ENCODE measurements around the gene ATXN1. TPM values are rescaled to one million over a fixed set of nuclear protein-coding genes. Genes with fewer than 3 reads are reported as not detected.

ATXN1 gene
- total RNA-seq, 4 donors from 2014 or later: 38.7 to 78.3 (median 62.6) TPM

- ATAC-seq: no peak
- no peak for TF ChIP-seq POLR2AphosphoS5 (IDR thresholded peaks at IDR 0.05)
- Histone ChIP-seq H3K27me3 (no peaks in the 10 kb centered on the region), H3K4me1 (peaks cover 15 to 33% (median 17%) of the 10 kb centered on the region in 3 donors), H3K27ac (no peak overlapping the region), H3K36me3 (no peaks in the 10 kb centered on the region), H3K4me3 (no peak overlapping the region), H3K9me3 (no peaks in the 10 kb centered on the region)
- WGBS, 2 donors (ENCODE audit: low coverage in 1 of 2): 63 to 100% methylated on average over 2 to 4 of the region's 4 CpGs
Measured at GRCh38 chr6:16694781-16695578, 66.3 kb downstream of the ATXN1 start.

GRCh38 chr6:16691324-16691723 is 69.9 kb downstream of the ATXN1 start:
- TF ChIP-seq POLR2A (IDR thresholded peaks at IDR 0.05): no peak
- TF ChIP-seq CTCF (IDR thresholded peaks at IDR 0.05): no peak
- Histone ChIP-seq H3K36me3 (no peaks in the 10 kb centered on the region), H3K4me3 (no peak overlapping the region), H3K27ac (no peak overlapping the region), H3K4me1 (peaks cover 0 to 24% (median 0%) of the 10 kb centered on the region in 3 donors), H3K27me3 (no peaks in the 10 kb centered on the region), H3K9me3 (no peaks in the 10 kb centered on the region)
- ATAC-seq: no peak

- H3K4me1 ChIP-seq: peaks cover 0 to 24% (median 0%) of the 10 kb centered on the region in 3 donors
- no peaks in the 10 kb centered on the region for H3K36me3 ChIP-seq
- no peak for TF ChIP-seq POLR2AphosphoS5 (IDR thresholded peaks at IDR 0.05)
- TF ChIP-seq CTCF (IDR thresholded peaks at IDR 0.05): no peak
- no peak for TF ChIP-seq POLR2A (IDR thresholded peaks at IDR 0.05)
- TF ChIP-seq EP300 (IDR thresholded peaks at IDR 0.05): no peak
- WGBS, 2 donors (ENCODE audit: low coverage in 1 of 2): 88 to 89% methylated on average over 7 of the region's 7 CpGs
- no peak overlapping the region for H3K4me3 ChIP-seq
- H3K9me3 ChIP-seq: no peaks in the 10 kb centered on the region
- no peaks in the 10 kb centered on the region for H3K27me3 ChIP-seq
- H3K27ac ChIP-seq: no peak overlapping the region
- no peak for ATAC-seq
Measured at GRCh38 chr6:16690608-16691142, 70.6 kb downstream of the ATXN1 start.

GRCh38 chr6:16689788-16690607 is 71.3 kb downstream of the ATXN1 start:
- TF ChIP-seq POLR2AphosphoS5 (IDR thresholded peaks at IDR 0.05) (no peak), CTCF (IDR thresholded peaks at IDR 0.05) (no peak), EP300 (IDR thresholded peaks at IDR 0.05) (no peak), POLR2A (IDR thresholded peaks at IDR 0.05) (no peak)
- no peak overlapping the region for H3K4me3 ChIP-seq
- H3K4me1 ChIP-seq: peaks cover 0 to 24% (median 0%) of the 10 kb centered on the region in 3 donors
- ATAC-seq: no peak
- H3K27ac ChIP-seq: no peak overlapping the region
- no peaks in the 10 kb centered on the region for H3K36me3 ChIP-seq
- H3K9me3 ChIP-seq: no peaks in the 10 kb centered on the region
- H3K27me3 ChIP-seq: no peaks in the 10 kb centered on the region
- 88 to 100% methylated on average over 3 of the region's 3 CpGs for WGBS, 2 donors (ENCODE audit: low coverage in 1 of 2)

- Histone ChIP-seq H3K9me3 (no peaks in the 10 kb centered on the region), H3K4me1 (peaks cover 0 to 27% (median 0%) of the 10 kb centered on the region in 3 donors), H3K36me3 (no peaks in the 10 kb centered on the region), H3K27me3 (no peaks in the 10 kb centered on the region), H3K27ac (no peak overlapping the region), H3K4me3 (no peak overlapping the region)
- WGBS, 2 donors (ENCODE audit: low coverage in 1 of 2): 78 to 84% methylated on average over 4 of the region's 4 CpGs
- TF ChIP-seq POLR2A (IDR thresholded peaks at IDR 0.05) (no peak), CTCF (IDR thresholded peaks at IDR 0.05) (no peak), EP300 (IDR thresholded peaks at IDR 0.05) (no peak), POLR2AphosphoS5 (IDR thresholded peaks at IDR 0.05) (no peak)
- ATAC-seq: no peak
Measured at GRCh38 chr6:16688984-16689636, 72.2 kb downstream of the ATXN1 start.

Measured in gastroesophageal sphincter (tissue), 4 donors.